HG03342 (cell line): ENCODE data around the gene MRPL40.

Source experiments
- ATAC-seq: cut with Tn5 transposase; IDR thresholded peaks from one replicate; pipeline ENCODE4 v1.9.1; 2021; ENCODE audit warnings: mild to moderate bottlenecking, moderate library complexity; ENCODE audit not compliant: unreplicated experiment

Gene MRPL40

GRCh38 chr22:19478901-19479354, 46.6 kb downstream of the MRPL40 start, which contains the start of gene UFD1:
Gene UFD1 (minus strand): TSS chr22:19479193. CDS start chr22:19479085, 108 bp downstream.
- peak; percentile 43 for ATAC-seq

- peak; percentile 79 for ATAC-seq
These were observed 47.2 kb downstream of the MRPL40 start, which contains the start of gene CDC45 for GRCh38 chr22:19479355-19480172. Gene CDC45 (plus strand): TSS chr22:19479920. CDS start chr22:19479969, 49 bp downstream.

DNA sequence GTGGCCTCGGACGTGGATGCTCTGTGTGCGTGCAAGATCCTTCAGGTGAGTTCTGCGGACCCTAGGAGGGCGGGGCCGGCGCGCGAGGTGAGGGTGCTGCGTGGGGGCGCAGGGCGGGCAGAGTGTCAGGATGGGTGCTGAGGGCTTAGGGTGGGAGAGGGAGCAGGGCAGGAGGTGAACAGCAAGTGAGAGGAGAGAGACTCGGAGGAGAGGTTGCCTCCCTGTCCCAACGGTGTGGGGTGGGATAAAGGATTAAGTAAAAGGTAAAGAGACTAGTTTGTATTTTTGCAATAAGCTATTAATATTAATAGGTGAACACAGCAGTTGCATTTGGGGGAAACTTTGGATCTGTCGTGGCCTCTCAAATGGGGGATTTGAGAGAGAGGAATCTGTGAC, 47.8 kb downstream of the MRPL40 start:
- ATAC-seq: no peak

GRCh38 chr22:19480789-19481188, 48.4 kb downstream of the MRPL40 start:
- ATAC-seq: no peak

GRCh38 chr22:19482297-19482696, 50.0 kb downstream of the MRPL40 start:
- no peak for ATAC-seq

DNA sequence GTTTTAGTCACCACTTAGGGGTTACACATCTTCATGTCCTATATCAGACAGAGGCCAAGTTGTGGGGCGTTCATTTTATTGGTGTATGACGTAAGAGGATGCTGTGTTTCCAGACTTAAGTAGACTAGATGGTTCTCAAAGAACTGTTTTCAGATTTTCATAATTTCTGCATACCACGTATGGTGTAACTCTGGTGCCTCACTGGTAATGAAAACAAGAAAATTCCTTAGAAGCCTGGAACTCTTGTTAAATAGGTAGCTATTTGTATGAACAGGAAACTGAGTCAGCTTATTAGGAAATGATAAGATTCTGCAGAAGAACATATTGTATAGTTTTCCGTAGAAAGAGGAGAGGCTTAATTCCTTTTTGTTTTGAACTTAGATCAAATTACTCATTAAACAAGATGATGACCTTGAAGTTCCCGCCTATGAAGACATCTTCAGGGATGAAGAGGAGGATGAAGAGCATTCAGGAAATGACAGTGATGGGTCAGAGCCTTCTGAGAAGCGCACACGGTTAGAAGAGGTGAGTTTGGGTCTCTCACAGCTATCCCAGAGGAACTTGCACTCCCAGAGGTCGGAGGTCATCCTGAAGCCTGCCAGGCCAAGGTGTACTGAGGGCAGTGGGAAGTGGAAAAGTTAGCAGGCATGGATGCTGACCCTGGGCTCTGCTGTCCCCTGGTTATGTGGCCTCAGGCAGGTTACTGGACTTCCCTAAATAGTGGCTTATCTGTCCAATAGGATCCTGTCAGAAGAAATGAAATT, 51.3 kb downstream of the MRPL40 start:
- ATAC-seq: no peak
